Measurements from ENCODE around the gene SEPTIN8.

SEPTIN8 gene

DNA sequence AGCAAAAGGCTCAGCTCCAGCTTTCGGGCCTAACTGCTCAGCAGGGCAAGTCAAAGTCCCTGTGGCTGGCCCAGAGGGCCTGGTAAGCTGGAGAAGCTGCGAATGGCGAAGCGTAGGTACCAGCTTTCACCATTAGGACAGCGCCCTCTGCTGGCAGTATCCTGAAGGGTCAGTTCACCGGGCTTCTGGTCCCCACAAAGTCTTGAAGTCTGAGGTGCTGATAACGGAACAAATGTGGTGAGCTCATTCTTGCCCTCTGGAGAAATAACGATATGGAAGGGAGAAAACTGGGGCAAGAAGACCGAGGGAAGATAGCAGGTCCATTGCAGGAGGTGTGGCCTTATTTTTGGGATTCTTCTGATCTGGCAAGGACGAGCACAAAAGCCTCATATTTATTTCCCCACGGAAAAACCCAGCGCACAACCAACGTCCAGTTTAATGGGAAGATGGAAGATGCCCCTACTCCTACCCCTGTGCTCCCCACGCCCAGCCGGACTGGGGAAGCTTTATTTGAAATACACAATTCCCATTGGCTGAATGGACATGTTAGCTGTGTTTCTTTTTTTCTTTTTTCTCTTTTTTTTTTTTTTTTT lies 43.2 kb upstream of the SEPTIN8 start:
- Histone ChIP-seq H3K9me2 (replicated peaks; ENCODE audit: insufficient read depth, low read length) (no peaks in the 10 kb centered on the region), H3K27me3 (ENCODE audit: low read length) (no peaks in the 10 kb centered on the region), H3K27ac (ENCODE audit: low read depth, low read length) (no peak overlapping the region), H3K4me2 (ENCODE audit: low read depth, low read length, poor library complexity, severe bottlenecking) (no peak overlapping the region), H3K79me2 (ENCODE audit: insufficient read depth, low read length) (no peaks in the 10 kb centered on the region), H3K4me3 (ENCODE audit: insufficient read depth, low read length, poor library complexity, severe bottlenecking) (no peak overlapping the region), H3K9ac (ENCODE audit: low read length) (no peak overlapping the region), H4K20me1 (ENCODE audit: low read depth, low read length) (no peaks in the 10 kb centered on the region), H3K36me3 (ENCODE audit: low read length) (no peaks in the 10 kb centered on the region), H2AFZ (ENCODE audit: low read depth, low read length, severe bottlenecking) (no peak overlapping the region), H3K9me3 (ENCODE audit: insufficient read depth, low read length) (no peaks in the 10 kb centered on the region), H3F3A (ENCODE audit: insufficient read depth) (no peaks in the 10 kb centered on the region)
- TF ChIP-seq CTCF (IDR thresholded peaks at IDR 0.05; ENCODE audit: insufficient read depth, low read length, poor library complexity, severe bottlenecking) (peak; percentile 78), EZH2phosphoT487 (conservative IDR thresholded peaks at IDR 0.05; ENCODE audit: low read length) (no peak)

- Histone ChIP-seq H3K79me2 (ENCODE audit: insufficient read depth, low read length) (no peaks in the 10 kb centered on the region), H3K27me3 (ENCODE audit: low read length) (no peaks in the 10 kb centered on the region), H3K36me3 (ENCODE audit: low read length) (no peaks in the 10 kb centered on the region), H2AFZ (ENCODE audit: low read depth, low read length, severe bottlenecking) (no peak overlapping the region), H3F3A (ENCODE audit: insufficient read depth) (no peaks in the 10 kb centered on the region), H4K20me1 (ENCODE audit: low read depth, low read length) (no peaks in the 10 kb centered on the region), H3K9ac (ENCODE audit: low read length) (no peak overlapping the region), H3K9me3 (ENCODE audit: insufficient read depth, low read length) (no peaks in the 10 kb centered on the region), H3K27ac (ENCODE audit: low read depth, low read length) (no peak overlapping the region), H3K4me3 (ENCODE audit: insufficient read depth, low read length, poor library complexity, severe bottlenecking) (no peak overlapping the region), H3K4me2 (ENCODE audit: low read depth, low read length, poor library complexity, severe bottlenecking) (no peak overlapping the region), H3K9me2 (replicated peaks; ENCODE audit: insufficient read depth, low read length) (no peaks in the 10 kb centered on the region)
- TF ChIP-seq EZH2phosphoT487 (conservative IDR thresholded peaks at IDR 0.05; ENCODE audit: low read length) (no peak), CTCF (IDR thresholded peaks at IDR 0.05; ENCODE audit: insufficient read depth, low read length, poor library complexity, severe bottlenecking) (no peak)
Observed at GRCh38 chr5:132819468-132819867, 42.4 kb upstream of the SEPTIN8 start.

- no peaks in the 10 kb centered on the region for H3K9me2 ChIP-seq (replicated peaks; ENCODE audit: insufficient read depth, low read length)
- no peaks in the 10 kb centered on the region for H3K9me3 ChIP-seq (ENCODE audit: insufficient read depth, low read length)
- no peaks in the 10 kb centered on the region for H3K79me2 ChIP-seq (ENCODE audit: insufficient read depth, low read length)
- H3K36me3 ChIP-seq (ENCODE audit: low read length), result no peaks in the 10 kb centered on the region
- no peak overlapping the region for H3K4me2 ChIP-seq (ENCODE audit: low read depth, low read length, poor library complexity, severe bottlenecking)
- no peaks in the 10 kb centered on the region for H3K27me3 ChIP-seq (ENCODE audit: low read length)
- no peak overlapping the region for H2AFZ ChIP-seq (ENCODE audit: low read depth, low read length, severe bottlenecking)
- H4K20me1 ChIP-seq (ENCODE audit: low read depth, low read length), result no peaks in the 10 kb centered on the region
- H3F3A ChIP-seq (ENCODE audit: insufficient read depth), result no peaks in the 10 kb centered on the region
- TF ChIP-seq CTCF (IDR thresholded peaks at IDR 0.05; ENCODE audit: insufficient read depth, low read length, poor library complexity, severe bottlenecking), result no peak
- no peak for TF ChIP-seq EZH2phosphoT487 (conservative IDR thresholded peaks at IDR 0.05; ENCODE audit: low read length)
- no peak overlapping the region for H3K9ac ChIP-seq (ENCODE audit: low read length)
- no peak overlapping the region for H3K27ac ChIP-seq (ENCODE audit: low read depth, low read length)
- H3K4me3 ChIP-seq (ENCODE audit: insufficient read depth, low read length, poor library complexity, severe bottlenecking), result no peak overlapping the region
Observed at GRCh38 chr5:132817011-132817410, 40.0 kb upstream of the SEPTIN8 start.
